CD4-positive, alpha-beta T cell treated with Interleukin-2 at 100 ng/mL for 4 hours (primary cell): Measurements from ENCODE around the gene QARS1.

Experiments used
- DNase-seq: peaks from one replicate; pipeline ENCODE4 v3.0.0-alpha.2; 2020; ENCODE audit warnings: low spot score

QARS1 gene

DNA sequence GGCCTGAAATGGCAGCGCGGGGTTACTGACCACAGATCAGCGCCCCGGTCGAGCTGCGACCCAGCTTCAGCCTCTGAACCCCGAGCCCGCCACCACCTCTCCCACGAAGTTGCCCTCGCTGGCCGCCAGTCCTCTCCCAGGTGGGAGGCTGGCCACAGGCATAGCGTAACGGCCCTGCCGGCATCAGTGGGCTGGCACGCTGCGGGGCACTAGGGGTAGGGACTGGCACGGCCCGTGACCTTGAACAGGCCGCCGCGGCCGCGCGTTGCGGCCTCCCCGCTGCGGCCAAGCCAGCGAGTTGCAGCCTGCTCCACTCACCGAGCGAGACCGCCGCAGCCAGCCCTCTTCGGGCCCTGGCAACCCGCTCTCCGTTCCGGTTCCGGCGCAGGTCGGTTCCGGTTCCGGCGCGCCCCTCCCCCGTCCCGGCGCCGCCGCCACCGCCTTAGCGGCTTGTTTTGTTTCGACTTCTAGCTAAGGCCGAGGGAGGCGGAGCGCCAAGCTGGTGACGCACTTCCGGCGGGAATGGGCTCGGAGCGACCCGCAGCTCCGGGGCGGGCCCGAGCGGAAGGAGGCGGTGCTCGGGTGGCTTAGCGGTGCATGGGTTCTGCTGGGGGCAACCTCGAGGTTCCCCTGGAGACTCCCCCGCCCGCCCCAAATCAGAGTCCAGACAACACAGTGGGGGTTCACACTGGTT, 16.0 kb upstream of the QARS1 start, which contains the start of gene USP19:
USP19 (minus strand) TSS at position 386 of the 694 bp plus-strand sequence. CDS start 1,678 bp downstream, outside the sequence.
- DNase-seq = peak; percentile 93

DNA sequence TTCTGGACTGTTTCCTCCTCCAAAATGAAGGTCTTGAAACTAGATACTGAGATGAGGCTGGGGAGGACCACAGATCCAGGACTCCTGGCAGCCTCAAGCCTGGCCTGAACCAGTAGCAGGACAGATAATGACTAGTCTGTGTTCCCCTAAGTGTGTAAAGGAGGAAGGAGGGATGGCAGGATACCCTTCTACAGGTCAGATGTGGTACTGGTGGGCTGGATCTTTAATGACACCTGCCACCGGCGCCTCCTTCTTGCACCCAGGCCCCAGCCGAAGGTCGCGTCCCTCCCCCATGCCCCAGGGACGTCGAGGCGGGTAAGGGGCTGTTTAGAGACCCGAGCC, 15.5 kb upstream of the QARS1 start:
- DNase-seq = no peak

DNA sequence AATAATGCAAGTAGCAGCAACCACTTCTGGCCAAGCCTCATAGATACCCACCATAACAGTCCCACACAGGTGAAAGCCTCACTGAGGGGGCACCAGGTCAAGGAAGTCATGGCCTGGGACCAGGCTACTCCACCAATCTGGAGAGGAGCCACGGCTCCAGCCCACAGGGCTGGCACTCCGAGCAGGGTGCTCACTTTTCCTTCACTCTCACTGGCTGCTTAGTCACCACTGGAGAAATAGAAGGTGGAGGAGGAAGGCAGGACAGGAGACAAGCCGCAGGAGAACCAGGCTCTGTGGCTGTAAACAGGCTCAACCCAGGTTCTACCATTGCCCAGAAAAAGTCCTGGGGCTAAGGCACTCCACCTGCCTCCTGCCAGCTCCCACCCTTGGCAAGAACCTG, 14.9 kb upstream of the QARS1 start:
- no peak for DNase-seq

DNA sequence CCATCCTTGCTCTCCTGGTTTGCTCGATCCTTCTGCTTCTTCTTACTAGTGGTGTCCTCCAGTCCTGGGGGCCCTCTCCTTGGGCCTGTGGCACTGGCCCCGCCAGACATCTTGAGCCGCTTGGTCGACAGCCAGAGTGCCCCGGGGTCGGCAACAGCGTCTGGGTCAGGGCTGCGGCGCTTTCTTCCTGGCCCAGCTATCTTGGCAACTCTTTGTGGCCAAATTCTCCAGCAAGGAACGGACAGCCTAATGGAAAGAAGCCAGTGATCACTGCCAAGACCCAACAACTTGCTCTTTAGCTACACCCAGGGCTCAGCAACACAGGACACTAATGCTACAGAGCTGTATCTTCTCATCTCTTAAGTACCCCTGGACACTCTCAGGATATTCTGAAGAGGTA, 14.5 kb upstream of the QARS1 start:
- no peak for DNase-seq

DNA sequence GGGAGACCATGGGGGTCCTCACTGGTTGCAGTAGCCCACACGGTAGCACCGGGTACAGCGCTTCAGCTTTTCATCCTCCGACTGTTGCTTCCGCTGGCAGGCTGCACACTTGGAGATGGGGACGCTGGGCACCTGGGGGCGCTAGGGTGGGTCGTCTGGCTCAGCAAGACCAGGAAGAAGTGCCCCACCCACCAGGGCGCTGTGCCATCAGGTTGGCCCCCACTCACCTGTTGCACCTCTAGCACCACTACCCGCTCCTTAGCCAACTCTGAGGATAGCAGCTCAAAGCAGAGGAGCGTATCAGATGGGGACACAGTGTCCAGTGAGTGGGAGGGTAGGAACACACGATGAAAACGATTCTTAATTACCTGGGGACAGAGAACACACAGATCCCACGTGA, 7.7 kb upstream of the QARS1 start:
- no peak for DNase-seq

DNA sequence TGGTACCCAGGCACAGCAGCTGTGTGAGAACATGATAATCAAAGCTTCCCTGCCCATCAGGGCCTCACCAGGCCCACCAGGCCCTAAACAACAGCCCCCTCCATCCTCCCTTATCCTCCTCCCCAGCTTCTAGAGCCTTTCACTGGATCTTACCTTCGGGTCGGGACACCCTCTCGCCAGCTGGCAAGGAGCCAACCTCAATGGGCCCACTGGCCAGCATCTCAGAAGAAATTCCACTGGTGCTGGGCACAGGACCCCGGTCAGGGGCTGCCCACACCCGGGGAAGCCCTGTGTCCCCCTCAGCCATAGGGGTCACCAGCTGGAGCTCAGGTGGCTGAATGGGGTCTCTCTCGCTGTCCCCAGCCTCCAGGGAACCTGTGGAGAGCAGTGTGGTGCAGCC, 6.8 kb upstream of the QARS1 start:
- DNase-seq = no peak

DNA sequence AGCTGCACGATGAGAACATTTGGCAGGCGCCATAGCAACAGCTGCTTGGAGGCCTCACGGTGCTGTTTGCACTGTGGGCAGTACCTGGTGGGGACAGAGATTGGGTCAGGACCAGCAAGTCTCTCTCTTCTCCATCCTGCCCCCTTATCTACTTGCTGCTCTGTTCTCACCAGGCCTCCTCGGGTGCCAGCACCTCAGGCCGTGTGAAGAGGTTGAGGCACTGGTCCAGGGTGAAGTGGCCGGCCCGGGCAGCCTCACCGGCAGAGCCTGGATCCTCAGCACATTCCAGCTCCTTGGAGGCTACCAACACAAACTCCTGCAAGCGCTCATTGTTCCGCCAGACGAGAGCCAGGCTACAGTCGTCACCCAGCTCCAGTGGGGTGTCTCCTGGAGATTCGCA, 6.2 kb upstream of the QARS1 start:
- no peak for DNase-seq

DNA sequence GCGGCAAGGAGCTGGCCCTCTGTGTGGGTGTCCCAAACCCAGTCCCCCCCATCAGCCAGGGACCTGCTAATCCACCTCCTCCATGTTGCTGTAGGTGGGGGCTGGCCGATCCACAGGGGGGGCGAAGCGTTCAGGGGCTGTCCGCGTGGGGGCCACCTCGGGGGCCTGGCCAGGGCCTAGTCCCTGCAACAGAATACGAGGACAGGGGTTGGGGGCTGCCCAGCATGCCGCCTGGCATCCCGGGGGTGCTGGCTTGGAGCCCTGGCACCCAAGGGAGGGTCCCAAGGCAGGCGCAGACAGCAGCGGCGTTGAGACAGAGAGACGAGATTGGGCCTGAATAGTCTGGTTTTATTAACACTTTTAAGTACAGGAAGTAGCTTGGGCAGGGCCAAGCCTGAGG, 3.8 kb upstream of the QARS1 start:
- no peak for DNase-seq

DNA sequence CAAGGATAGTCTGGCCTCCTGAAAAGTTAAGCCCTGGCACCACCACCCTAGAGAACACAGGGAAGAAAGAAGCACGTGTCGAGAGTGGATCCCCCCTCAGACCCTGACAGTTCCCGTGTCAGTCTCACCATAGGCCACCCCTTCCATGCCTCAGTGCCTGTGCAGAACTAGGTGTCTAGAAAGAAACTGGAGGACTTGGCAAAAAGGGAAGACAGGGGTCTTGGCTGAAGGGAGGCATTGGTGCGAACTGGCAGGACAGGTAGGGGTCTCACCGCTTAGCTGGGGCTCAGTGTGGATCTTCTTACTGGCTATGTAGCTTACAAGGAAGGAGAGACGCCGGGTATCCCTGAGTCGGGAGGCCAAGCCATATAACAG, 518 bp downstream of the QARS1 start:
- DNase-seq = no peak

DNA sequence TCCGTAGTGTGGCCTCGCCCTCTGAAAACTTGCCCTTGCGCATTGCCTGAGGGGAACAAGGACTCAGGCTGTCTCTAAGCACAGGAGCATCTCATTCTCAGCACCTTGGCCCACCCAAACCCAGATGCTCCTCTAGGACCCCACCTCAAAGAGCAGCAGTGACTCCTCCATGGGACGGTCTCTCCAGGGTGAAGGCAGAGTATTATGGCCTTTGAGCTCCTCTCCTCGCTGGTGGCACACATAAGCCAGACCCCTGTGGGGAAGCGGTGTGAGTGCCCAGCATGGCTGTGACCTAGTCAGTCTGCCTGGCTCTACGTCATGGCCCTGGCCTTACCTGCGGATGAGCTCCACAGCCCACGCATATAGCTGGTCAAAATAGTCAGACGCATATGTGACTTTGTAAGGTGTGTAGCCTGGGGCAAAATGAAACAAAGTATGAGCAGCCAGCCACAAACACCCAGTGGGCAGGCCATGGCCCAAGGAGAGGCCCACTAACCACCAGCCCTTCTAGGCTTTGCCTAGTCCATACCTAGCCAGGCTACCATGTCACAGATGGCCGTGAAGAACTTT, 4.4 kb downstream of the QARS1 start:
- DNase-seq = no peak

DNA sequence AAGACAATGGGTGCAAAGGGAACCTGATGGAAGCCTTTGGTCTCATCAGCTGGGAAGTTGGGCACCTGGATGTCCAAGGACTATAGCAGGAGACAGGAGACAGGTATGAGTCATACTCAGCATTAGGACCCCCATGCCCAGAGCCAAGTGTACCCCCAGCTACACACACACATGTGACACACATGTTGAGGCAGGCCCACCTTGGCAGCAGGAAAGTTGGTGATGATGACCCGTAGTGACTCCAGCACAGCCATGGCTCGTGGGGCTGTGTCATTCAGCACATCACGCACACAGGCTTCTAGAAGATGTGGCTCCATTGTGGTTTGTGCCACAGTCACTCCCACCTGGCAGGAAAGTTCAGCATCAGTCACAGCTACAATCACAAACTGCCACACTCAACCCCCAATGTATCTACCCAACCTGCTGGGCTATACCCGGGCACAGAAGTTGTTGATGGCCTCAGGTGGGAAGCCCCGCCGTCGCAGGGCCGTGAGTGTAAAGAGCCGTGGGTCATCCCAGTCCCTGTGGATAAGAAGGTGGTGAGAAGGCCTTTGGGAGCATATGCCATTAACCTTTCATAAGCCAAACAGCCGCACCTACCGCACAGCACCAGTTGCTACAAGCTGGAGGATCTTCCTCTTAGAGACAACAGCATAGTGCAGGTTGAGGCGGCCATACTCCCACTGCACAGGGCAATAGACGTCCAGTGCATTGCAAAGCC, 5.5 kb downstream of the QARS1 start:
- no peak for DNase-seq

DNA sequence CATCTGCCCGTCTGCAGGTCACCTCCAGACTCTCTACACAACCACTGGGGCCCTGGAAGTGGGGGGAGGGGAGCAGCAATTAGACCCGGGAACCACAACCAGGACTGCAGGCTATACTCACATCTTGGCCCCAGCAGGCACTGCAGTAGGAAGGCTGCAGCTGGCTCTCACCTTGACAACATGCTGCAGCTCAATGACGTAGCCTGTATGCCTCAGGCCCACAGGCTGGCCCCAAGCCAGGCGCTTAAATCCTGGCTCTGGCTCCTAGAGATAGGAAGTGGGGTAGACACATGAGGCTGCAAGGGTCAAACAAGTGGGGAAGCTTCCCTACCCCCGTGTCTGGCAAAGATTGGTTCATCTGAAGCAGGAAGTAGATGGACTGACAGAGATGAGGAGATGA, 6.1 kb downstream of the QARS1 start:
- DNase-seq = no peak

DNA sequence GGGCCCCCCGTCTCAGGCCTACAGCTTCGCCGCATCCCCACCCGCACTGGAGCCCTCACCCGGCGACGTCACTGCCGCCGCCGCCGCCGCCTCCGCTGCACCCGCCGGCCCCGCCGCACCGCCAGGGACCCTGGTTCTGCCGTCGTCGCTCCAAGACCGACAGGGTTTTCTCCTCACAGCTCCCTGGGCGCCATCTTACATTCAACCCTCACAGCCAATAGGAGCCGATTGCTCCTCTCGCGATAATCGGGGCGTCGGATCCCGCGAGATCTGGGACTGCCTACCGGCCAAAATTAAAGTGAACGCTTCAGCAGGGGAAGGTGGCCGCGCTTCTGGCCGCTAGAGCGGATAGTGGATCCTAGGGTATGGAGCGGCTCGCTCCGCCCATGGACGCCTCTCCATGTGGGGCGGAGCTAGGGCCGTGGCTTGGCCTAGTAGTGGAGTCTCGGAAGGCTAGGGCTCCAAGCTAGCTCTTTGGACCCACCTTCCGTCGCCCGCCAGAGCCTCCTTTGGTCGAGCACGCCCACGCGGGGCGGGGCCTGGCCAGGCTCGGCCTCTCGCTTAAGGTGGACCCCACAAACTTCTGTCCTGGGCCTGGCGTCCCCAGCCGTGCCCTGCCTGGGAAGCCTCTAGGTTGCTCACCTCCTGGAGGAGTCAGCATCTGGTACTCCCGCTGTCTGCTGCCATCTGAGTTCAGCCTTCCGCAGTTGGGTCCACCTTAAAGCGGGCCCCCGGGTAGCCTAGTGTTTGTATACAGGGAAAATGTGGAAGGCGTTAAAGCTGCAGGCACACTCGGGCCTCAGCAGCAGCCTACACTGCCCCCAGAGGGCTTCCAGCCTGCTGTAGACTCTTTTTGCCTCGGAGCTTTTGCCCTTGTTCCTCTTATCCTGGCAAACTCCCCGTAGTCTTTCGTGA, 10.4 kb downstream of the QARS1 start, which contains the start of gene QRICH1:
QRICH1 (minus strand) TSS at position 219 of the 915 bp plus-strand sequence. CDS start 17,054 bp downstream, outside the sequence.
- DNase-seq = peak; percentile 98

DNA sequence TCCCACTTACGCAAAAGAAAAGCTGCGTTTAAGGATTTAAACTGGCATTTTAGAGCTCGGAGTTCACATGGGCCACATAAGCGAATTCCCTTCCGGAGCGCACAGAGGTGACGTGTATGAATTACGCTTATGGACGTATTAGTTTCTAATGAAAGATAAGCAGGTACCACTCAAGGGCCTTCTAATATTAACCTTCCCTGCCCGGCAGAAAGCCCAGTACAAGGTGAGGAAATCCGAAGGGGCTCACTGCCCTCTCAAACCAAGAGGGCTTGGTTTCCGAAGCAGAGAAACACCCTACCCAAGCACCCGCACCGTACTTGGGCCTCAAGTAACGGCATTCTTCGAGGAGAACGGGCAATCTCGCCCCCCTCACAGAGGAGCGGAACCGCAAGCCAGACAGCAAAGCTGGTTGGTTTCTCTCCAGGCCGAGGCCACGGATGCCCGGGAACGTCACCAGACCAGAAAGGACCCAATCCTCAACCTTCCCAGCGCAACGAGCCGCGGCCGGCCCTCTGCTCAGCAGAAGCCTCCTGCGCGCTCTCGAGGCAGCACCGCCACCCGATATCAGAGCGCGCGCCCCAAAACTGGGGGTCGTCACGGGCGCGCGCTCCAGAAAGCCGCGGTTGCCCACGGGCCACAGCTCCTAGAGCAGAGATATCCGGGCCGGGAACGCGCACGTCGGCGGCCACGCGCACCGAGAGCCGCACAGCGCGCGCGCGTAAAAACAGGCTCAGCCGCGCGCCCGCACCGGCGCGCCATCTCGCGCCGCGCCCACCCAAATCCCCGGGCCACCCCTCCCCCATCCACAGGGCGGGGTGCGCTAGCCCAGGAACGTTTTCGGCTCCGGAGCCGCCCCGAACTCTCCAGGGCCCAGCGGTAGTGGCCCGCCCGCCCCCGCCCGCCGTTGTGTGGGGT, 11.4 kb downstream of the QARS1 start:
- DNase-seq = peak; percentile 81

DNA sequence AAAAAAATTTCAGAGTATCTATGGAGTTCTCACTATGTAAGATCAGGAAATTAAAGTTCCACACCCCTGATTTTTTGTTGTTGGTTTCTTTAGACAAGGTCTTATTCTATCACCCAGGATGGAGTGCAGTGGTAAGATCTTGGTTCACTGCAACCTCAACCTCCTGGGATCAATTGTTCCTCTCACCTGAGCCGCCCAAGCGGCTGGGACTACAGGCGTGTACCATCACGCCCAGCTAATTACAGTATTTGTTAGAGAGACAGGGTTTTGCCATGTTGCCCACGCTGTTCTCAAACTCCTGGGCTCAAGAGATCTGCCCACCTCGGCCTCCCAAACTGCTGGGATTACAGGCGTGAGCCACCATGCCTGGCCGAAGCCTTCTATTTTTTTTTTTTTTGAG, 23.1 kb downstream of the QARS1 start:
- DNase-seq = no peak

DNA sequence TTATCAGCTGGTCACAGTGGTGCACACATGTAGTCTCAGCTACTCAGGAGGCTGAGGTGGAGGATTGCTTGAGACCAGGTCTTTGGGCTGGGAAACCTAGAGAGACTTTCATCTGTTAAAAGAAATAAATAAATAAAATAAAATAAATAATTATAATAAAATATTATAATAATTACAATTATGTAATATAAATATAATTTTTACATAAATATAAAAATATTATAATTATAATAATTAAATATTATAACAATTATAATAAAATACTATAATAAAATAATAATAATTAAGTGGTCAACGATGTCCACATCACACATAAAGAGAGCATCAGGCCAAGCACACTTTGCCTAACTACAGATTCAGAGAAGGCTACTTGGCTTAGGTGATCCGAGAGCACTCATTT, 25.3 kb downstream of the QARS1 start:
- no peak for DNase-seq

DNA sequence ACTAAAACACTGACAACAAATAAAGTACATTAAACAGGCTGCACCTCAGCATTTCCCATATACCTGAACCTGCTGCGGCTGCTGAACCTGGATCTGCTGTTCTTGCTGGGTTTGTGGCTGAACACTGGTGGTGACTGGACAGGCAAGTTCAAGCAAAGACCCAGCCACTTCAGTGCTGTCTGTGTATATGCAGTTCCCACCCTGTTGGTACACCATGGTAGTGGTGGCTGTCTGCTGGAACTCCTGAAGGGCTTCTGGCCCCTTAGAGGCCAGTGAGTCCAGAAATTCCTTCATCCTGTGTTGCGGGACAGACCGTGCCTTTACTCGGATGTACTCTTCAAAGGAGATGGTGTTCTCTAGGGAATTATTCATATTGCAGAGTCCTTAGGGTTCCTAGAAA, 27.9 kb downstream of the QARS1 start:
- no peak for DNase-seq

DNA sequence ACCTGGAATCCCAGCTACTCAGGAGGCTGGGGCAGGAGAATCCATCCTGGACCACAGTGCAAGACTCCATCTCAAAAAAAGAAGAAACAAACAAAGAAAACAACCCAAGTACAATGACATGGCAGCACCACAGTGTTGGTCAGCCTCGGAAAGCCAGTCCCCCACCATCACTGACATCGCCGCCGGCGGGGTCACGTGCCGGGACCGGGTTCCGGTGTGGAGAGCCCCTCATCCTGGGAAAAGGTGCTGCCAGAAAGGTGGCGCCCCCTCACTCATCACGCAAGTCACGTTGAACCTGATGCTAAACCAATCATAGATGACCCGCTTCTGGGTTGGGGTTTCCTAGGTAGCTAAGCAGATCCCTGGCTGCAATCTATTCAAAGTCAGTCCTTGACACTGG, 28.4 kb downstream of the QARS1 start:
- DNase-seq = no peak

DNA sequence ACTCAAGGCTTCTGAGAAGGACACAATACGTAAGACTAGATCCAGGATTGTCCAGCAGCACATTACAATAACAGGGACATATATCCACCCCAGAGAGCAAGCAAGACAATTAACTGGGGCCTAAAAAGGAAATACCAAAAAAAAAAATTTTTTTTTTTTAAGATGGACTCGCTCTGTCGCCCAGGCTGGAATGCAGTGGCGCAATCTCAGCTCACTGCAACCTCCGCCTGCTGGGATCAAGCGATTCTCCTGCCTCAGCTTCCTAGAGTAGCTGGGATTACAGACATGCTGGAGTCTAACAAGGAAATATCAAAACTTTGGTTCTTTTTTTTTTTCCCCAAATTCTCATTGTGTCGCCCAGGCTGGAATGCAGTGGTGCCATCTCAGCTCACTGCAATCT, 46.5 kb downstream of the QARS1 start:
- DNase-seq = no peak

DNA sequence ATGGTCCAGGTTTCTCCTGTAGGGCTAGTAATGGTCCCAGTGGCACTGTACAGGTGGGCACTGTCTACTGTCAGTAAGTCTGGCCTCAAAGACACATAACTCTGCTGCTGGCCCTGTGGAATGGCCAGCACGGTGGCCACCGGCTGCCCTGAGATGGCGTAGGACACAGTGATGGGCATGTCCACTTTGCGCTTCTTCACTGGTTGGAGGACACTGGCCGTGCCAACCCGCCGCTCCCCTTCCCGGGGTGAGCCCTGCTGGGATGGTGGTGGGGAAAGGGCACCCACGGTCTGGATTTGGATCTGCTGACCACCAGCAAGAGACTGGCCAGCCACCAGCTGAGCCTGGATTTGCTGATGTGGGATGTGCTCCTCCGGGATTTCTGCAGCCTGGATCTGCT, 47.3 kb downstream of the QARS1 start:
- no peak for DNase-seq

DNA sequence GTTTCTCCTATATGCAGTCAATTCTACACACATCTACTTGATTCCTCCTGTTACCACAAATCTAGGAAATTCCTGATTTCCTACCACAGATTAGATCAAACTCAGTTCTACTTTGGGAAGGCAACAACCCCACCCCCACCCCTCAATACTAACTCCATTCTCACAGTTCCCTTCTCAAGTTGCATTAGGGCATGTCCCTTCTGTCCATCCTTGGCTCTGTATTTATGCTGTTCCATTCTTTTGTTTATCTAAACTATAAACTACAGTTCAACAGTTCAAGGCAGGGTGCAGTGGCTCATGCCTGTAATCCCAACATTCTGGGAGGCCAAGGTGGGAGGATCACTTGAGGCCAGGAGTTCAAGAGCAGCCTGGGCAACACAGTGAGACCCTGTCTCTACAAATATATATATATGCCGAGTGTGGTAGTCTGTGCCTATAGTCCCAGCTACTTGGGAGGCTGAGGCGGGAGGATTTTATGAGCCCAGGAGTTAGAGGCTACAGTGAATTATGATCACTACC, 50.2 kb downstream of the QARS1 start:
- DNase-seq = no peak
